IPS-NIHi11 (cell line): ENCODE results near the gene BOLL.
"Not testable (repeated sequence)": the region's sequence is repeated elsewhere in the genome, so short reads cannot be mapped to it uniquely, and the experiment has no call there.

Experiments
- DNase-seq: peaks from one replicate; pipeline ENCODE4 v3.0.0; 2012; ENCODE audit warnings: mixed read lengths, low spot score

BOLL gene

DNA sequence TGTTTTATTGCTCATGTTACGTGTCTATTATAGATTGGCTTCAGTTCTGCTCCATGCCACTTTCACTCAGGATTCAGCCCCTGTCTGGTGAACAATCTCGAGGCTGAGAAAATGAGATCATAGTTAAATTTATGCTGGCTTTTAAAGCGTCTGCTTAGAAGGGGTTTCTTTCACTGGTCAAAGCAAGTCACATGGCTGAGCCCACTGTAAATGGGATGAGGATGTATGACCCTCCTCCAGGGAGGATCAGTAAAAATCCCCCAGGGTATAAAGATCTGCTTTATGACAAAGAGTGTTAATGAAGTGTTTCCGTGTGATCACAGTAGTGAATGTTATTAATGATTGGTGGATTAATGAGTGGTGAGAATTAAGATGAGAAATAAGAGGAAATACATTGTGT lies 13.1 kb upstream of the BOLL start:
- no peak for DNase-seq

DNA sequence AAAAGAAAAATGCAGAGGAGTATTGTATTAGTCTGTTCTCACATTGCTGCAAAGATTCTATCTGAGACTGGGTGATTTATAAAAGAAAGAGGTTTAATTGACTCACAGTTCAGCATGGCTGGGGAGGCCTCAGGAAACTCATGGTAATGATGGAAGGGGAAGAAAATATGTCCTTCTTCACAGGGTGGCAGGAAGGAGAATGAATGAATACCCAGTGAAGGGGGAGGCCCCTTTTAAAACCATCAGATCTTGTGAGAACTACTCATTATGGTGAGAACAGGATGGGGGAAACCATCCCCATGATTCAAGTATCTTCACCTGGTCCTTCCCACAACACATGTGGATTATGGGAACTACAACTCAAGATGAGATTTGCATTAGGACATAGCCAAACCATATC lies 10.2 kb upstream of the BOLL start:
- no peak for DNase-seq

DNA sequence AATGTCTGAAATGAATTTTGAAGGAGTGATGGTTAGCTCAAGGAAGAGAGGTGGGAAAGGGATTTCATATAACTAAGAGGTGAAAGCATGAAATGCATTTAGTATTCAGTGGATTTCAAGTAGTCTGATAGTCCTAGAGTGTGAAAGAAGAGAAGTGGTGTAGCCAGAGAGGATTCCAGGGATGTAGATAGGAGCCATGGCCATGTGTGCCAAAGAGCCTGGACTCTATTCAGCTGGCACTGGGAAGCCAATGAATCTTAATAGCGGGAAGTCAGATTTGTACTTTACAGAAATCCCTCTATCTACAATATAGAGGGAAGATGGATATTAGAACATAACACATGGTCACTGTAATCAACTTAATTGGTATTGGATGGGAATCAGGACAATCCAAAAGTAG lies 8.3 kb upstream of the BOLL start:
- DNase-seq, result no peak

DNA sequence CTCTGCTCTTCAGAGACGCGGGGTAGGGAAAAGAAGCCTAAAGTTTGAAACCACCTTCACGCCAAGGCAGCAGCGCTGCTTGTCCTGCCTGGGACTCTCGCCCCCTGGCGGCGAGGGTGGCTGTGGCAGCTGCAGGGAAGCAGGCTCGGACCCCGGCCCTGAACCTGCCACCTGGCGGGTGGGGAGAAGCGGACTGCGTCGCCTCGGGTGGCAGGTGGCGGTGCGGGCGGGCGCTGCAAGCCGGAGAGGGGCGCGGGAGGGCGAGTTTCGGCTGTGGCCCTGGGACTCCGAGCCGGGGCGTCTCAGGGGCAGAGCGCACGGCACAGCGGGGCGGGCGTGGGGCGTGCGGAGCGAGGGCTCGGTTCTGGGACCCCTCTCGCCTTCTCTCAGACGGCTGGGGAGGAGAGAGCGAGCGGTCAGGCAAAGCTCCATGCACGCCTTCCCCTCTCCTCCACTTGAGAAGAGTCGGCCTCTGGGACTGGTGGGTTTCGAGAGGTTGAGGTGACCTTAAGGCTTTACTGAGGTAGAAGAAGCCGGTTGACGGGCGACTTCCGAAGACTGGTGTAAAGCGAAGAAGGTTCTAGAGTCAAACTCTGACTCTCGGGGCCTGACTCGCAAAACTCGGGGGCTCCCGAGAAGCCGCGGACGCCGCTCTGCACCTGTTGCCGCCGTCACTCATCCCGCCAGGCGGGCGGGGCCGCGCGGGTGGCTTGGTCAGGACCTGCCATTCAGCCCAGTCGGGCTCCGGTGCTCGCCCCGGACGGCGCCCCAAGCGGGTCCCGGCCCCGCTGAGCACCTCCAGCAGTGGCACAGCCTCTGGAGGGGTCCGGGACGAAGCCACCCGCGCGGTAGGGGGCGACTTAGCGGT lies 1.1 kb upstream of the BOLL start:
- DNase-seq, result peak; percentile 86

DNA sequence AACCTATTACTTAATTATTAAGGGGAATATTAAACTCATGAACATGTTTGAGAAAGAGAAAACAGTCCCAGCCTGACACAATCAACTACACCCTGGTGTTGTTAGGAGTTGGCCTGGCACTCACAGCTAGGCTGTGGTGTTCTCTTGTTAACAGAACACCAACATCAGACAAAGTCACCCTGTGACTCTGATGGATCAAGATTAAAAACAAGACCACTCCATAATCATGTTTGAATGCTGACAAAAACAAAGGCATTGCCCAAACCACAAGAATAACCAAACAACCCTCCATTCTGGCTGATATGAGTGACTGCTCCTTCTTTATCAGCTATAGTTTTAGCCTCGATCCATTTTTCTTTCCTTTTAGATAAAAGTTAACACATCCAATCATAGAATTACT lies 3.0 kb downstream of the BOLL start:
- DNase-seq, result no peak

DNA sequence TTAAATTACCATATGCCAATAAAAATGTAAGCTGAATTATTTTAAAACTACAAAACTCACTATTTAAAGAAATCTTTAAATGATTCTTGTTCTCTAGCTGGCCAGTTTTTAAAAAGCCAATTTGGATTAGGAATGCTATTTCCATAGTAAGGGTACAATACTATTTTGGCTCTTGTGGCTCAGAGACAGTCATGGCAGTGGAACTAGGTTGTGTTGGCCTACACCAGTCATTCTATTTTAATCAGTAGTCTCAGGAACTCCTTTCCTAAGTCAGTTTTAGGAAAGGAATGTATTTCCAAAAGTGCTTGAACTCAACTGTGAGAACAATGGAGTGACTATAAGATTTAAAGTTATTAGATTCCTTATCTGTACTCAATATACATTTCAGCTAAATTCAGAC lies 5.9 kb downstream of the BOLL start:
- DNase-seq, result no peak

DNA sequence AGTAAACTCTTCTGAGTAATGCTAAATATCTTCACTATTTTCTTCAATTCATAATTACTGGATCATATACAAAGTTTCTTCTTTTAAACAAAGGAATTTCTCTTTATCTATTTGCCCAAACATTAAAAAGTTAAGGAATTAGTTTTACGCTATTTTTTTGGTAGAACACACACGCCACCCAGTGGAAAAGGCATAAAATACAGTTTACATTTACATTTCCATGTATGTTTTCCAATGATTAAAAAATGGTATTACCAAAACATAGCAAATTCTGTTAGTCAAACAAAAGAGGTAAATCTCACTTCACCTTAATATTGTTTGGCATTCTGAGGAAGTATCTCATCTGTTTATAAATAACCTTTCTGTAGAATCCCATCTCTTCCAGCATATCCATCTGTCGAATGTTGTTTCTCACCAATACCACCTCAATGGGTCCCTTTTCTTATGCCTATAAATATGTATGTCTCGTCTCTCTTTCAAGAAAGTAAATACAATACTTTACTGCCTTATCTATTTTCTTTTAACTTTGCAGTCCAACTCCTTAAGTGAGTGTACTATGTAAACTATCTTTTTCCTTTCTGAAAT lies 7.2 kb downstream of the BOLL start:
- DNase-seq, result no peak

DNA sequence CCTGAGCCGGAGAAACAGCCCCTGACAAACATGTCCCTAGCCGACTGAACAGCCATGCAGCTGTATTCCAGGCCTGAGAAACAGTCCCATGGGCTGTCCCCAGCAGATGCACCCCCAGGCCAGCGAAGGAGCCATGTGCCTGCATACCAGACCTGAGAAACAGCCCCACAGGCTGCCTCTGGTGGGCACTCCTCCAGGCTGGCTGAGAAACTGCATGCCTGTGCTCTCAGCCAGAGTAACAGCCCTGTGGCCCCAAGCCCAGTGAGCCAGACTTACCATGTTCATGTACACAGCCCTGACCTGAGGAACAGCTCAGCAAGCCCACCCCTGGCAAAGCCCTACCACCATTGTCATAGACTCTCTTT lies 24.8 kb downstream of the BOLL start:
- no peak for DNase-seq

DNA sequence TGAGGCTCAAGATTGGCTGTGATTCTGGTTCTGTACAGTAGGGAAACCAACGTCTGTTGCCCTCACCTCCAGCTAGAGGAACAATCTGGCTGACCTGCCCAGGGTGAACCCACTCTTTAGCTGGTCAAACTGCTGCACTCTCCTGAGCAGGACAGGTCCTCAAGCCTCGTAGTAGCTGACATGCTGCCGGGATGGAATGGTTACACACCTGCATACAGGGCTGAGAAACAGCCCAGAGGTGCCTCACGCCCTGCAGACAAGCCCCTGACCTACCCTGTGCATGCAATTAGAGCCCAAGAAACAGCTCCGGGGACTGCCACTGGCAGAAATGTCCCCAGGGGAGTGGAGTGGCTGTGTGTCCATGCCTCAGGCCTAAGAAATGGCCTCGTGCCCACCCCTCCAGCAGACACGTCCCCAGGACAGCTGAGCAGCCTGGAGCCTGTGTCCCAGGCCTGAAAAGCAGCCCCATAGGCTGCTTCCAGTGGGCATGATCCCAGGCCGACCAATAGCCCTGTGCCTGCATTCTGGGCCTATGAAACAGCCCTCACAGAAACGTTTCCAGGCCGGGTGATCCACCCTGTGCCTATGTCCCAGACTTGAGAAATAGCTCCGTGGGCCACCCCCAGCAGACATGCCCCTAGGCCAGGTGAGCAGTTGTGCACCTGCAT lies 25.4 kb downstream of the BOLL start:
- no peak for DNase-seq

DNA sequence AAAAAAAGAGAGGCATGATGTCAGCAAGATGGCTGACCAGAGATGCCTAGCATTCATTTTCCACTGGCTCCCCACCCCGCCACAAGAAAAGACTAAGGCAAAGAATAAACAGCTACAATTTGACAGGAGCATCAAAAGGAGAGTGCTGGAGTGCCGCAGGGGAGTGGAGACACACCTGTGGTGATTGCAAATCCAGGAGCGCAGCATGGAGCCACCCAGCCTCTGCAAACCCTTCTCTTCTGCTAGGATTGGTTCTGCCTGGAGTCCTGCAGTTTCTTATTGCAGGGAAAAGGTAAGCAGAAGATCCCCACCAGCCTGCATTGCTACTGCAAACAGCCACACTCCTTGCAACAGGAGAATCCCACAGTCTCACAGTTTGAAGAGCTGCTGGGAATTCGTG lies 26.1 kb downstream of the BOLL start:
- DNase-seq, result no peak

DNA sequence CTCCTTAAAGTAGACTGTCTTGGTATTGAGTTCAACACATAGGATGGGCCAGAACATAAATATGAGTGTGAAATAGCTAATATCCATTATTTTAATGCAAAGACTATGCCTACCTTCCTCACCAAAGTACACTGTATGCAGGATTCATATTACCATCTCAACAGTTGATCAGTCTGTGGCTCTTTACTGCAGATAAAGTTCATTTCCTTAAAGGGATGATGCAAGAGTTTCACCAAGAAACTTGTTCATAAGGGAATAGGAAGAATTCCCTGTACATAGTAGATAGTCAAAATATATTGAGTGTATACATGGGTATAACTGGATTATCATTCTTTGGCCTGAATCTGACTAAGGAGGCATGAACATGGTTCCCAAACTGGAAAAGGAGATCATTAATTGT lies 44.9 kb downstream of the BOLL start:
- no peak for DNase-seq

DNA sequence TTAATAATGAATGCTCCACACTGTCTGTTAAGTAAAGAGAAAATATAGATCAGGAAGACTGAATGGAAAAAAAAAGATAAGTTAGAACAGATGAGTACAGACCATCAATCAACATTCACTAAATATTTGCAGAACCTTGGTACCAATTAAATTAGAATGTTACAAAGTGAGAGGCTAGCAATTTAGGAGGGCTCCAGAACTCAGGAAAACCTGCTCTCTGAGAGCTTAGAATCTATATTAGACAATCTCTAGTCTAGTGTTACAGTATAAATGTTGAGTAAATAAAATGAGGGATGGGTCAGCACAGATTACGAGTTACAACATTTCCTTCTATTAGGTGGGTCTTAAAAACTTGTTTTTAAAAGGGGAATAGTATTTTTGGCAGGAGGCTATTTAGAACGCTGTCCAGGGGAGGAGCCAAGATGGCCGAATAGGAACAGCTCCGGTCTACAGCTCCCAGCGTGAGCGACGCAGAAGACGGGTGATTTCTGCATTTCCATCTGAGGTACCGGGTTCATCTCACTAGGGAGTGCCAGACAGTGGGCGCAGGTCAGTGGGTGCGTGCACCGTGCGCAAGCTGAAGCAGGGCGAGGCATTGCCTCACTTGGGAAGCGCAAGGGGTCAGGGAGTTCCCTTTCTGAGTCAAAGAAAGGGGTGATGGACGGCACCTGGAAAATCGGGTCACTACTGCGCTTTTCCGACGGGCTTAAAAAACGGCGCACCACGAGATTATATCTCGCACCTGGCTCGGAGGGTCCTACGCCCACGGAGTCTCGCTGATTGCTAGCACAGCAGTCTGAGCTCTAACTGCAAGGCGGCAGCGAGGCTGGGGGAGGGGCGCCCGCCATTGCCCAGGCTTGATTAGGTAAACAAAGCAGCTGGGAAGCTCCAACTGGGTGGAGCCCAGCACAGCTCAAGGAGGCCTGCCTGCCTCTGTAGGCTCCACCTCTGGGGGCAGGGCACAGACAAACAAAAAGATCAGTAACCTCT lies 56.3 kb downstream of the BOLL start:
- DNase-seq, result not testable (repeated sequence)

DNA sequence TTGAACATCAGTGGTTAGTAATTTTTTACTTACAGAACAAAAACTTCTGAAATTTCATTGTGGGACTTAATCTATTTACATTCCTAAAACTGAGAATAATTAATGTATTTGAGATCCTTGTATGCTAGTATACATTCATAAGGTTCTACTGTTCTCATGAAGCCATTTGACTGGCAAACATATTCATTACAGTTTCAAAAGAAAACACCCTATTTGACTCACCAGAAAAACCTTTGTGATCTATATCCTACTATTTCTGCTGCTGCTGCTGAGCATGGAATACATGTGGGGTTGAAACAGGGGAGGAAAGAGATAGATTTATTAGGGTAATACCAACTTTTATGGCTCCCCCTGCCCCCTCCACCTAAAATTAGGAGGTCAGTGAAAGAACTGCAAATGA lies 58.1 kb downstream of the BOLL start:
- DNase-seq, result no peak

DNA sequence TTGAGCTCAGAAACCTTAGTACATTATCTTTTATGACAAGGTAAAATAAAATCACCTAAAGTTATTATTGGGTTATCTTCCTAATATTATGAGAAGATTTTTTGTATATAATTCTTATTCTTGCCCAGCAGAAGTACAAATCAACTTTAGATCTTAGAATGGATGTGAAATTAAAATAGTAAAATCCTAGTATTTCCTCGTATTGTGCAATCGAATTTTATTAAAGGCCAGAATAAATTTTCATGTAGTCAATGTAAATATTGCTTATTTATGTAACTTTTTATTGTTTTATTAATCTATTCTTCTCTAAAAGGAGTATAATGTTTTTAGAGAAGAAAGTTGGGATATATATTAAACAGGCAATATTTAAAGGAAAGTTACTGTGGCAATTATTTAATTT lies 67.3 kb downstream of the BOLL start:
- no peak for DNase-seq

DNA sequence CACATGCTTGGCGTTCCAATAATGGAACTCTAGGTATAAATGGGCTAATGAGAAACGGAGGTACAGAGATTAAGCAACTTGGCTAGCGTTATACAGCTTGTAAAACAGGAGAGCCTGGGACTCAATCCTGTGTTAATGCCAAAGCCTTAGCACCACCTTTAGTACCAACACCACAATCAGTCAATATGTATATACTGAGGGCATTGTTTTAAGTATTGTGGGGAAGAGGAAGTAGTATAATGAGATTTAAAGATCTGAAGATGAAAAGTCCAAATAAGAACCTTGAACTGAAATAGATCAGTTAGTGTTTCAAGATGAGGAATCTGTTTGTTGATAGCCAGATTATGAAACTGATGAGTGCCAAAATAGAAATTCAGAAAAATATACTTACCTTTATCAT lies 71.8 kb downstream of the BOLL start:
- no peak for DNase-seq

DNA sequence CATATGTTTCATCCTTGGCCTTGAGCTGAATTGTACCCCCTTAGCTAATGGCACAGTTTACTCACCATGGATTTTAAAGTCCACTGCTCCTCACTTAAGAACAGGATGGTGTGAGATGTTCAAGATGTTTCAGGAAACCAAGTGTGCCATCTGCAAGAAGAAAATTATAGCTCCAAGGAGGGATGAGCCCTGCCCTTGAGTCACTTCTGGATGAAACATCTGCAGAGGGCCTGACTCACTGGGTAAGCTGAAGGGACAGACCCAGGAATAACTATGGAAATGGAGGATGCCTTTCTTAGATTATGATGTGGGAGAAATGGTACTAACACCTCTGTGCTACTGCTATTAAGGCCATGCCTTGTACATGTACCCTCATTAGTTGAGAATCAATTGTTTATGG lies 73.5 kb downstream of the BOLL start:
- DNase-seq, result no peak

DNA sequence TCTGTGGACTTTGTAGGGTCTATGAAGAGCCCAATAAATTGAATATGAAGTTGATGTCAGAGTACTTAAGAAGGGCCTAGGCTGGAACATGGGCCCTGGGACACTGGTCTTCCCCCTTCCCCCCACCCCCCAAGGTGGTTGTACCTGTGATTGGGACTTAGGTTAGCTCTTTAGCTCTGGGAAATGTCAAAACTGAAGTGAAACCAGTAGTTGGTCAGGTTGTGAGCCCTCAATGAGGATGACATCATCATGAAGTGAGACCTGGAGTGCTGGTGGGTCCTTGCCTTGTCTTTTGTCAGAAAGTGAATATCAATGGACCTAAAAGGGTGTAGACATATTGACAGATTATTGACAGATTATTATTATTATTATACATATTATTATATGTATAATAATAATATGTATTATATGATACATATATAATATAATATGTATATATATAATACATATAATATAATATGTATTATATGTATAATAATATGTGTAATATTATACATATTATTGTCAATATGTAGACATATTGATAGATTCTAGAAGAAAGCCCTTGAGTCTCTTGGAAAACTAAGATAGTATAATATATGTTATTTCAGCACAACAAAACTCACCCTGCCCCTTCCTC lies 74.6 kb downstream of the BOLL start:
- DNase-seq, result no peak

DNA sequence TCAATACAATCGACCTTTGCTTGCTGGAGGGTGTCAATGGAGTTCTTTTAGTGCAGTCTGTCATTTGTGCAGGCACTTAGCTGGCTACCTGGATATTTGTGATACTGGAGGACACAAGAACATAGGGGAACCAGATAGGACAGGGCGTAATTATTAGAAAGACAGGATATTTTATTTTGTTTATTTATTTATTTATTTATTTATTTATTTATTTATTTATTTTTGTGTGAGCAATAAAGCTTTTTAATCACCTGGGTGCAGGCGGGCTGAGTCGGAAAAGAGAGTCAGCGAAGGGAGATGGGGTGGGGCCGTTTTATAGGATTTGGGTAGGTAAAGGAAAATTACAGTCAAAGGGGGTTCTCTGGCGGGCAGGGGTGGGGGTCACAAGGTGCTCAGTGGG lies 76.0 kb downstream of the BOLL start:
- DNase-seq, result not testable (repeated sequence)

DNA sequence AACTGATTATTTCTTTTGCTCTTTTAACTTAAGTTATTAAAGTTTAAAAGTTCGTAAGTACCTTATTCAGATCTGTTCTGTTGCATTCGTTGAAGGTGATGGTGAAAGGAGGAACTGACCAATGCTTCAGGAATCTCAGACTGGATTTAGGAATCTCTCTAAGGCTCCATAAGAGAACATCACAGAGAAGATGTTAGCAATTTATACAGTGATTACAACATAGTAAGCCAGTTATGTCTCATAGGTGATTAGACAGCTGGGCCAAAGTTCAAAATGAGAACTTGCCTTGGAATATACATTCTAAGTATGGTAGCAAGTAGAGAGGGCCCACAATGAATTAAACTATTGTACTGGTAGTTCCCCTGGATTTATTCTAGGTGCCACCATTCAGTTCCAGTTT lies 76.8 kb downstream of the BOLL start:
- no peak for DNase-seq

DNA sequence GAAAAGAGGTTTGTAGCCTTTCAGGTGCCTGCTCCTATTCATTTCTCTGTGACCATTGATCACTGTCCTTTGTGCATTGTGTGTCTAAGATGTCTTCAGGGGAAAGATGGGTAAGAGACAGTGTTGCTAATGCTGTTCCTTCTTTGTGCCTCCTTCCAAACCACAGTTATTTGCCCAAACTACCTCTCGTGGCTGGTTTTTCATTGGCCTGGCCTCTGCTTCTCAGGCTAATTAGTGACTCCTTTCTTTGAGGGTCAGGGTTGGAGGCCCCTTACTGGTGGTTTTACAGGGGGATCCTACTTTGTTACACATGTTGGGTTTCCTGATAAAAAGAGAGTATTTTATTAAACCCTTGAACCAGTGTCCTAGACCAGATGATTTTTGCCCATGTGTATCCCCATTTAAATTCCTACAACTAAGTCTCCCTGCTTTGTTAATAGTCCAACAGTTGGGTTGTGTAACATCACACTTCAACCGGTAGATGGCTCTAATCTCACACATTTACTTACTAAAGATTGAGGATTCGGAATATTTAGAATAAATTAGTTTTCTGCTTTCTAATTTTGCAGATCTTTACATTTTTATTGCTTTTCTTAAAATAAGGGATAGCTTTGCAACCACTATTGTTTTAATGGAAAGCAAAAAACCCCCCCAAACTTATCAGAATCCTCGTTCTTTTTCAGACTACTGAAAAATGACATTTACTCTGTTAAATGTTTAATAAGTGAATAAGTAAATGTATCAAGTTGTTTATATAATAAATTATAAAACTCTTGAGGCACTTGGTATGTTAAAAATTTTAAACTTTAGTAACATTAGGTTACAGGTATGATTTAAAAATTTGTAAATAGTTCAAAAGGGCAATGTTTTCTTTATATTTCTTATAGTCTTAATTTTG lies 77.6 kb downstream of the BOLL start:
- DNase-seq, result peak; percentile 28

DNA sequence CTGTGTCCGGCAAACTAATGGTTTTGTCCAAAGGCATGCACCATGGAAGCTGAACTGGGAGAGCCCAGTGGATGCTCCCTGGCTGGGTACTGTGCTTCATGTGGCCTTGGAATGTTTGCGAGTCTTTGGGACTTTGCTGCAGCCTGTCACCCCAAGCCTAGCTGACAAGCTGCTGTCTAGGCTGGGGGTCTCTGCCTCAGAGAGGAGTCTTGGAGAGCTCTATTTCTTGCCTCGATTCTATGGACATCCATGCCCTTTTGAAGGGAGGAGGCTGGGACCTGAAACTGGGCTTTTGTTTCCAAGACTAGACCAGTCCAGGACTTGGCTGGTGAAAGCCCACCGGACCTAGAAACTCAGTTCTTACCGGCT lies 78.3 kb downstream of the BOLL start:
- no peak for DNase-seq
